PC-9 (cell line): Measurements from ENCODE around the gene TSPAN31.

ENCODE experiments used
- EZH2 ChIP-seq: fragments of 200-600 bp; sonication (generic); IDR thresholded peaks from 2 replicates; pipeline ENCODE4 v1.8.0; 2017; ENCODE audit warnings: antibody characterized with exemption, low read depth
- TF ChIP-seq, protein P1 (sequence below): fragments of 200-600 bp; sonication (generic); conservative IDR thresholded peaks from 2 replicates; pipeline ENCODE4 v1.6.1; 2017; ENCODE audit warnings: mixed run types, antibody characterized with exemption, mild to moderate bottlenecking, moderate library complexity

DNA sequence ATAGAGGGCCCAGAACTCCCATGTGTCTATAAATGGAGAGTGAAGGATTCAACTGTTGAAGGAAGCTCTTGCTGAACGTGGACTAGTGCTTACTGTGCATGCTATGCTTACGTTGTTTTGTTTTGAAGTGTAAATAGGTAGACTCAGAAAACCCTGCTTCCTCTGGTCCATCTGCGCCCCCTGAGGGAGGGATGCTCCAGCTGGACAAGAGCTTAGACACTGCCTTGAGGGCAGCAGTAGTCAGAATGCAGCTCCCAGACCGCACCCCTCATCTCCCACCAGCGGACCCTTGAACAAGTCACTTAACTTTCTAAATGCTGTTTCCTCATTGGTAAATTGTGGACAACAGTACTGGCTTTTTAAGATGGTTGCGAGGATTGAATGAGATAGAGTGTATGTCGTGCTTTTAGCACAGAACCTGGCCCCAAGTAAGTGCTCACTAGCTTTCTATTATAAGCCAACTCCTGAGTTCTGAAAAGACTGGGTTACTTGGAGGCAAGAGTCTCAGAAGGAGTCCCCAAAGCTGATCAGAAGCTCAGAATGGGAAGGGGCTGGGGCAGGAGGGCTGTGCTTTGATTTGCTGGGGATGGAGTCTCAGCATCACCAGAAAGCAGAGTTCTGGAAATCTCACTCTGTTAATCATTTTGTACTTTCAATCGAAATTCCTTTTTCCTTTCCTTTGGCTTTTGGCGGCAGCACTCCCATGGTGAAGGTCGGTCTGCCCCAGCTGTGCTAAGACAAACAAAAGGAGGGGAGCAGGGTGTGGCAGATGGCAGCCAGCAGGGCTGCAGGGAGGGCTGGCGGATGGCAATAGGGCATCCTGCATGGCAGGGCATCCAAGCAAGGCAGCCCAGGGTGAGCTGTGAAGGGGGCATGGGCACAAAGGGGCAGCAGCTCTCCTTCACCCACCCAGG lies 21.9 kb upstream of the TSPAN31 start:
- TF ChIP-seq, protein P1, sequence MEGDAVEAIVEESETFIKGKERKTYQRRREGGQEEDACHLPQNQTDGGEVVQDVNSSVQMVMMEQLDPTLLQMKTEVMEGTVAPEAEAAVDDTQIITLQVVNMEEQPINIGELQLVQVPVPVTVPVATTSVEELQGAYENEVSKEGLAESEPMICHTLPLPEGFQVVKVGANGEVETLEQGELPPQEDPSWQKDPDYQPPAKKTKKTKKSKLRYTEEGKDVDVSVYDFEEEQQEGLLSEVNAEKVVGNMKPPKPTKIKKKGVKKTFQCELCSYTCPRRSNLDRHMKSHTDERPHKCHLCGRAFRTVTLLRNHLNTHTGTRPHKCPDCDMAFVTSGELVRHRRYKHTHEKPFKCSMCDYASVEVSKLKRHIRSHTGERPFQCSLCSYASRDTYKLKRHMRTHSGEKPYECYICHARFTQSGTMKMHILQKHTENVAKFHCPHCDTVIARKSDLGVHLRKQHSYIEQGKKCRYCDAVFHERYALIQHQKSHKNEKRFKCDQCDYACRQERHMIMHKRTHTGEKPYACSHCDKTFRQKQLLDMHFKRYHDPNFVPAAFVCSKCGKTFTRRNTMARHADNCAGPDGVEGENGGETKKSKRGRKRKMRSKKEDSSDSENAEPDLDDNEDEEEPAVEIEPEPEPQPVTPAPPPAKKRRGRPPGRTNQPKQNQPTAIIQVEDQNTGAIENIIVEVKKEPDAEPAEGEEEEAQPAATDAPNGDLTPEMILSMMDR, result no peak
- TF ChIP-seq EZH2, result no peak
